Measurements from ENCODE around the gene IL21R.

The IL21R gene

GRCh38 chr16:27462846-27463682 is 61.1 kb downstream of the IL21R start:
- DNase-seq (ENCODE audit: low read depth in 3 of 3), result no peak

- no peak for DNase-seq (ENCODE audit: low read depth in 3 of 3)
These were observed 62.0 kb downstream of the IL21R start for GRCh38 chr16:27463741-27464591.

- no peak for DNase-seq (ENCODE audit: low read depth in 3 of 3)
These were observed 62.9 kb downstream of the IL21R start for GRCh38 chr16:27464626-27465482.

GRCh38 chr16:27465483-27465879 is 63.5 kb downstream of the IL21R start:
- DNase-seq (ENCODE audit: low read depth in 3 of 3), result no peak

GRCh38 chr16:27468941-27469531 is 67.1 kb downstream of the IL21R start:
- DNase-seq (ENCODE audit: low read depth in 3 of 3), result no peak

- DNase-seq (ENCODE audit: low read depth in 3 of 3), result no peak
These were observed 68.8 kb downstream of the IL21R start for GRCh38 chr16:27470567-27471431.

GRCh38 chr16:27471661-27472060 is 69.7 kb downstream of the IL21R start:
- DNase-seq (ENCODE audit: low read depth in 3 of 3), result no peak

GRCh38 chr16:27472091-27473020 is 70.4 kb downstream of the IL21R start:
- no peak for DNase-seq (ENCODE audit: low read depth in 3 of 3)

GRCh38 chr16:27473101-27473900 is 71.3 kb downstream of the IL21R start:
- DNase-seq (ENCODE audit: low read depth in 3 of 3), result no peak

GRCh38 chr16:27474041-27474440 is 72.1 kb downstream of the IL21R start:
- no peak for DNase-seq (ENCODE audit: low read depth in 3 of 3)

- no peak for DNase-seq (ENCODE audit: low read depth in 3 of 3)
These were observed 72.9 kb downstream of the IL21R start for GRCh38 chr16:27474921-27475320.

GRCh38 chr16:27475561-27475960 is 73.6 kb downstream of the IL21R start:
- no peak for DNase-seq (ENCODE audit: low read depth in 3 of 3)

- DNase-seq (ENCODE audit: low read depth in 3 of 3), result no peak
These were observed 74.3 kb downstream of the IL21R start for GRCh38 chr16:27476240-27476639.

GRCh38 chr16:27480761-27481160 is 78.8 kb downstream of the IL21R start:
- DNase-seq (ENCODE audit: low read depth in 3 of 3), result no peak

- no peak for DNase-seq (ENCODE audit: low read depth in 3 of 3)
These were observed 79.4 kb downstream of the IL21R start for GRCh38 chr16:27481282-27481934.

GRCh38 chr16:27482397-27483087 is 80.6 kb downstream of the IL21R start:
- DNase-seq (ENCODE audit: low read depth in 3 of 3), result no peak

- no peak for DNase-seq (ENCODE audit: low read depth in 3 of 3)
These were observed 81.1 kb downstream of the IL21R start for GRCh38 chr16:27483088-27483437.

- DNase-seq (ENCODE audit: low read depth in 3 of 3), result no peak
These were observed 81.7 kb downstream of the IL21R start for GRCh38 chr16:27483624-27484023.

Data from stimulated activated CD4-positive, alpha-beta T cell treated with anti-CD3 and anti-CD28 coated beads, TNF-alpha, amount 100 ng/mL, for 48 hours (primary cell).